Amniotic epithelial cell (primary cell): ENCODE data around the gene CFAP97.
"Not testable (repeated sequence)": the region's sequence is repeated elsewhere in the genome, so short reads cannot be mapped to it uniquely, and the experiment has no call there.

Experiments
- DNase-seq: peaks from one replicate; pipeline ENCODE4 v3.0.0-alpha.2; 2010; ENCODE audit warnings: low read depth

The CFAP97 gene

DNA sequence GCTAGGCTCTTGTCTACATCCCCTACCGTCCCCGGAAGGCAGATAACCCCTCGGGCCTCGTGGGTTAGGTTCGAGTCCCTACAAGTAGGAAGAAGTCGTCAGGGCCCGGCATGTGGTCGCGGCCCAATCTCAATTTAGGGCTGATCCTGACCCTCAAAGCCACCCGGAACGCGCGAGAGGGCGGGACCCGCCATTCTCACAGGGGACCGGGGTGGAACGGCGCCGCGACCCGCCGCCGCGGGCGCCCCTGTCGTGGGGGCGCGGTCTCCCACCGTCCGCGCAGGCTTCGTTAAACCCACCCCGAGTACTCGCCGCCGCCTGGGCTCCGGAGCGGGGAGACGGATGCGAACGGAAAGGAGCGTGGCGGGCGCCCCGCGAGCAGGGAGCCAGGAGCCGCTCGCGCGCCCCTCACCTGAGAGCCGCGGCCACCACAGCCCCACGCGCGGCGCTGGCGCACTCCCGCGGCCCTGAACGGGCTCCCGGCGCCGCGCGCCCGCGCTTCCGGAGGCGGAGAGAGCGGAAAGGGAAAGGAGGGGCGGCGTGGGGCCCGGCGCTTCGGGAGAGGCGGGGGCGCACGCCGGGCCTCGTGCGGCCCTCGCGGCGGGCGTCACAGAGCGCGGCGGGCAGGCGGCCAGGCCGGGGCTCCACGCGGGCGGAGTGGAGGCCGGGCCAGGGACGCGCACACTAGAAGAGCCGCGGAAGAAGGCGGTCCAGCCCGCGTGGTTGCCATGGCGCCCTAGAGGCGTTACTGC is at the start of gene CFAP97:
Gene CFAP97 (minus strand): TSS at position 515 of the 752 bp plus-strand sequence. CDS start 12,804 bp downstream, outside the sequence.
- peak; percentile 88 for DNase-seq

DNA sequence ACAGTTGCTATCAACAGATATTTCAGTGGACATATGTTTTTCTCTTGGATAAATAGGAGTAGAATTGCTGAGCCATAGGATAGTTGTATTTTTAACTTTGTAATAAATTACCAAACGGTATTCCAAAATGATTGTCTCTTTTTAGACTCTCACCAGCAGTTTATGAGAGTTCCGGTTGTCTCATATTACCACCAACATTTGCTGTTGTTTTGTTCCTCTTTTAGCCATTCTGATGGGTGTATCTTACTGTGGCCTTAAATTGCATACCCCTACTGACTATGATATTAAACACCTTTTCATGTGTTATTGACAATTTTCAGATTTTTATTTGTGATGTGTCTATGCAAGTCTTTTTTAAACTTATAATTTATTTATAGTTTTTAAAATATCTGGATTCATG is 45.3 kb upstream of the CFAP97 start:
- no peak for DNase-seq

DNA sequence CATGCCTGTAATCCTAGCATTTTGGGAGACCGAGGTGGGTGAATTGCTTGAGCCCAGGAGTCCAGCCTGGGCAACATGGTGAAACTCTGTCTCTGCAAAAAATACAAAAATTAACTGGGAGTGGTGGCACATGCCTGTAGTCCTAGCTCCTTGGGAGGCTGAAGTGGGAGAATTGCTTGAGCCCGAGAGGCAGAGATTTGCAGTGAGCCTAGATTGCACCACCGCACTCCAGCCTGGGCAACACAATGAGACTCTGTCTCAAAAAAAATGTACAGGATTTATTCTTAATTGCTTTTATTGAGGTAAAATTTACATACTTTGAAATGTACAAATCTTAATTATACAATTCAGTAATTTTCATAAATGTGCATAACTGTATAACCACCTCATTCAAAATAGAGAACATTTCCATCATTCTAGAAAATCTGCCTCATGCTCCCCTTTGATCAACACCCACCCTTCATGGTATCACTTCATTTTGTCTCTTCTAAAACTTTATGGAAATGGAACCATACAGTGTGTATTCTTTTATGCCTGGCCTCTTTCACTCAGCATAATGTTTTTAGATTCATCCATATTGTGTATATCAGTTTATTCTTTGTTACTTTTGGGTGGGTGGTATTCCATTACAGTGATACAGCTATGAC is 44.7 kb upstream of the CFAP97 start:
- no peak for DNase-seq

DNA sequence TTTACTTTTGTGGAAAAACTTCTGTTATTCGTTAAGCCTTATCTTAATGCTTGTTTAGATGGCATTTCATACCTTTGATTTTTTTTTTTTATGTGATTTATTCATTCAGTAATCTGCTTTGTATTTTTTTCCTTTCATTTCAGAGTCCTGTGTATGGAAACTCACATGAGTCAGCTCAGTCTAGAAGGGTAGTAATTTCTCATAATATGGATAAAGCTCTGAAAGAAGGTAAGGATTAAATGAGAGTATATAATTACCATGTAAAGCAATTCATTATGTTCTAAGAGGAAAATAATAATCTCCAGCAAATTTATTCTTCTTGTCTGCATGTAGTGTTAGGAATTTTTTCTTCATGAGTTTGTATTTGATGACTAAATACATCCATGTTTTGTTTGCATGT is 43.4 kb upstream of the CFAP97 start:
- DNase-seq: peak; percentile 49

DNA sequence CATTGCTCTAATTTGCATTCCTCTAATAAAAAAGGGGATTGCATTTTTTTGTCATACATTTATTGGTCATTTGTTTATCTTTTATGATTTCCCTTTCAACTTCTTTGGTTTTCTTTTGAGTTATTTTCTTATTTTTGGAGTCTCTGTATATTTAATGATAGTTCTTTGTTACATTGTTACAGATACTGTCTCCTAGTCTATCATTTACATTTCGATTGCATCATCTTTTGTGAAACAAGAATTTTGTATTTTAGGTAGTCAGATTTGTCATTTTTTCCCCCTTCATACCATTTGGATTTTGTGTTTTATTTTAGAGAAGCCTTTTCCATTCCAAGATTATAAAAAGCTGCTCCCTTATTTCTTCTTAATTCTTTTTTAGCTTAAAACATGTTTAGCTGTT is 42.7 kb upstream of the CFAP97 start:
- DNase-seq: no peak

DNA sequence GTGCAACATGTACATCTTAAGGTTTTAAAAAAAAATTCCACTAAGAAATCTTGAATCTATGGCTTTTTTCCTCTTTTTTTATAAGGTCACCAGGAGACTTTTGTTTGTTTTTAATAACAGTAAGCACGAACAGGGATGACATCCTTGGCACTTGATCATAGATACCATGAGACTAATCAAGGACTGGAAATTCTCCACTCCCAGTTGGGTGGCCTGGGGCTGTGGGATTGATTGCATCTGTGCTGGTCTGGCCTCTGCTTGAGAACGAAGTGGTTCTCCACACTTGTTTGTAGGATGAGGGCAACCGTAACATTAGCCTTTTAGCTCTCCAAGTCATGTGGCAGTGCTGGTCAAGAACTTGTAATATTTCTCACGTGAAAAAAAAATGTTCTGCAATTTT is 41.0 kb upstream of the CFAP97 start:
- DNase-seq: no peak

DNA sequence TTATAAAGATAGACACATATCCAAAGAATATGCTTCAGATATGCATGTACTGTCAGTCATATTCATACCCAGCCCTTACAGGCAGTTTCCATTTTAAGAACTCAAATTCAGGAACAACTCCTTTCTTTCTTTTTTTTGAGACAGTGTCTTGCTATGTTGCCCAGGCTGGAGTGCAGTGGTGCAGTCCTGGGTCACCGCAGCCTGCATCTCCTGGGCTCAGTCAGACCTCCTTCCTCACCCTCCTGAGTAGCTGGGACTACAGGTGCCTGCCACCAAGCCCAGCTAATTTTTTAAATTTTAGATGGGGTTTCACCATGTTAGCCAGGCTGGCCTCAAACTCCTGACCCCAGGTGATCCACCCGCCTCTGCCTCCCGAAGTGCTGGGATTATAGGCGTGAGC is 40.1 kb upstream of the CFAP97 start:
- DNase-seq: no peak

DNA sequence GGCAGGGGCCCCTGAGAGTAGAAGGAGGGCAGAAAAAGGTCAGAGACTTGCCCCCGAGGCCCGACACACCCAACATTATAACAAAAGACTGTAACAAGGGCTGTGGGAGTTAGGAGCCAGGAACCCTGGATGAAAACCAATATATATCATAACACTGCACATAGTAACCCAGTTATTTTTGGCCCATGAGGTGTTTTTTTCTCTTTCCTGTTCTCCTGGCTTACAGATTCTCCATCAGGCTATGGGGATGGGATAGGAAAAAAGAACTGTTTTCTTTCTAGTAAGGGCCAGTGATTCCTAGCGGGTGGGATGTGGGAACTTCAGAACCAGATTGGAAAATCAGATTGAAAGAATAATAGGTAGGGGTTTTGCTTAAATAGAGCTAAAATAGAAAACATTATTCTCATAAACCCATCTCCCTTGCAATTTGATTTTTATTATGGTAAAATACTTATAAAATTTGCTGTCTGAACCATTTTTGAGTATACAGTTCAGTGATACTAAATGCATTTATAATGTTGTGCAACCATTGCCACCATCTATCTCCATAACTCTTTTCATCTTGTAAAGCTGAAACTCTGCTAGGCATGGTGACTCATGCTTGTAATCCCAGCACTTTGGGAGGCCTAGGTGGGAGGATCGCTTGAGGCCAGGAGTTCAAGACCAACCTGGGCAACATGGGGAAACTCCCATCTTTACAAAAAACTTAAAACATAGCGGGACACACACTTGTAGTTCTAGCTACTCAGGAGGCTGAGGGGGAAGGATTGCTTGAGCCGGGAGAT is 39.1 kb upstream of the CFAP97 start:
- DNase-seq: peak; percentile 73

DNA sequence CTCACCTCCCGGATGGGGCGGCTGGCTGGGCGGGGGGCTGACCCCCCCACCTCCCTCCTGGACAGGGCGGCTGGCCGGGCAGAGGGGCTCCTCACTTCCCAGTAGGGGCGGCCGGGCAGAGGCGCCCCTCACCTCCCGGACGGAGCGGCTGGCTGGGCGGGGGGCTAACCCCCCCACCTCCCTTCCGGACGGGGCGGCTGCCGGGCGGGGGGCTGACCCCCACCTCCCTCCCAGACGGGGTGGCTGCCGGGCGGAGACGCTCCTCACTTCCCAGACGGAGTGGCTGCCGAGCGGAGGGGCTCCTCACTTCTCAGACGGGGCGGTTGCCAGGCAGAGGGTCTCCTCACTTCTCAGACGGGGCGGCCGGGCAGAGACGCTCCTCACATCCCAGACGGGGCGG is 36.7 kb upstream of the CFAP97 start:
- not testable (repeated sequence) for DNase-seq

DNA sequence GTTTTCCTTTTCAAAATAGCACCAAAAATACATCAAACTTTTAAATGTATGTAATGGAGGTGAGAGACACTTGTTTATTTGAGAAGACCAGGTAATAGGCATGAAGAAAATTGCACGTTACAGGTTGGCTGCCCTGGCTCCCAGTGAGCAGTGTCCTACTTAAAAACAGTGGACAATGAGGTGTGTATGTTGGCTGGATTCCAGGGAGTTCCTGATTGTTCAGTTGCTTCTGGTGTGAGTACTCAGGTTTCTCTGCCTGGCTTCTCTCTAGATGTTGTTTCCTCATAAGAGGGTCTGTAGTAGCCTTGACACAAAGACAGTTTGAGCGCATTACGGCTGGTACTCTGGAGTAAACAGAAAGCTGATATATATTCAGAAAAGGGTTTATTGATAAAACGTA is 35.0 kb upstream of the CFAP97 start:
- no peak for DNase-seq

DNA sequence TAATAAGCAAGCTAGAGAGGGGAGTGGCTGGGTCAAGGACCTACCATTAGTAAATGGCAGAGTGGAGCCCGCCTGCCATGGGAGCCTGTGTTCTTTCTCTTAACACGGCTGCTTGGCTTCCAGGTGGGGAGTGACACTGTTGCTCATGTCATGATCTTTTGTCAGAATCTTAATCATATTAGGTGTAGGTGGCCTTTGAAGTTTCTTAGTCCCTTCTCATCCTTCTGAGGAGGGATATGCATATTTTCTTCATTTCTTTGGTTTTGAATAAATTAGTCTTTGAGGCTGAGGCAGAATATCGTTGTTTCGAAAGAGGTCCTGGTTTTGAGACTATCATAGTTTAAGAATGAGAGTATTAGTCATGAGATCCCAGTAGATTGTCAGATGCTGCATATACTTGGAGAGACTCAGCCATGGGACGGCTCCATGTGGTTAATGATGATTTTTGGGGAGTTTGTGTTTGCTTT is 34.4 kb upstream of the CFAP97 start:
- DNase-seq: peak; percentile 83

DNA sequence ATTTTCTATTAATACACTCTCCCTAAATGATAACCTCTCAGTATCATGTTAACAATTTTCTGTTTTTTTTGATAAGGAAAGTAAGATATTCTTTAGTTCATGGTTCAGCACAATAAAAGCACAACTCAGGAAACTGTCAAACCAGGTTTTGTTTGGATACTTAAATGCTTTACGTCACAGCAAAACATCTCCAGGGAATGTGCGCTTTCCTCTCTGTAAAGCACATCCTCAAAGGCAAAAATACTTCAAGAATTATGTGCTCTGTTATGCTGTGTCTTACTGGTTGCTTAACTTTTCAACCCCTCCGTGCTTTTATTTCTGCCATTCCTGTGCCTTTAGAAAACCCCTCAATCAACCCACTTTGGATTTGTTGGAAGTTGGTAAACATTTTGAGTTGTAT is 33.4 kb upstream of the CFAP97 start:
- DNase-seq: peak; percentile 77

DNA sequence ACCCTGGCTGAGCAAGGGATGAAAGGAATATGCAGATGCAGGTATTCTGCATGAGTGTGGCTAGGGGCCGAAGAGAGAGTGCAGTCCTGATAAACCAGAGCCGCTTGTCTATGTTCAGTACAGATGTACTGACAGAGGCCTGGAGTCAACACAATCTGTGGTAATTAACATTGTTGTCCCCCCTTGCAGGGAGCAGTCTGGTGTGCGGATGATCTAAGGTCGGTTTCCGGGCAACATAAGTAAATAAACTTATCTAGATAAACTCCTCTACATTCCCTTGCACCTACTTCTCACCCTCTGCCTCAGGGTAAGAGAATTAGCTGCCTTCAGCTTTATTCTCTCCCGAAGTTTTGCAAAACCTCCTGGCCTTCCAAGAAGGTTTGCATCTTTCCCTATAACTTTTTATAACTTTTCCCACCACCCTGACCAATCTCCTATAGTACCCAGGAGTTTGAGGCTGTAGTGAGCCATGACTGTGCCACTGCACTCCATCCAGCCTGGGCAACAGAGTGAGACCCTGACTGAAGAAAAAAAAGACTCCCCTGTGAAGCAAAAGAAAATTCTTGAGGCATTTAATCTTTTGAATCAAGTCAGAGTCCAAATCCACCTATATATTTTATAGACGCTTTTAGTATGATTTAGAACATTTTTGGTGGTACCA is 32.2 kb upstream of the CFAP97 start:
- DNase-seq: peak; percentile 95

DNA sequence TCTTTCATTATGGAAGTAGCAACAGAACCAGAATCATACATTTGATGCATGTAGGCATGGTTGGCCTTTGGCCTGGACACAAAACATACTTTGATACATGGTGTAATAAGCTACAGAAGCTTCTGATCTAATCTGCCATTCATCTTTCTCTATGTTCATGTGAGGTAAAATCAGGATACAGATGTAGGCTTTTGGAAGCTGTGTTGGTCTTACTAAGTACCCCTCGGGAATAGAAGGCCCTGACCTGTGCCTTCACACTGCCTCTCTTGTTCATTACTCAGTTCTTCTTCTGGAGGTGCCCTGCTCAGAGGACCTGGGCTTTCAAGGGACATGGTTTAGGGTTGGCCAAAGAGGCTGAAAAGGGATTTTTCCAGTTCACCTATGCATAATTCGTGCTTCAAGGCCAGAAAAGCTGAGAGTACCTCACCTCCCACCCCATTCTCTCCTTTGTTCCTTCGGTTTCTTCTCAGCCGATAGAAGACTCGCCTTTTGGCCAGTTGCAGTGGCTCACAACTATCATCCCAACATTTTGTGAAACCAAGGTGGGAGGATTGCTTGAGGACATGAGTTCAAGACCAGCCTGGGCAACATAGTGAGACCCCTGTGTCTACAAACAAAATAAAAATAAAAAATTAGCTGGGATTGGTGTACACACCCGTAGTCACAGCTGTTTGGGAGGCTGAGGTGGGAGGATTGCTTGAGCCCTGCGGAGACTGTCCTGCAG is 31.5 kb upstream of the CFAP97 start:
- DNase-seq: no peak

DNA sequence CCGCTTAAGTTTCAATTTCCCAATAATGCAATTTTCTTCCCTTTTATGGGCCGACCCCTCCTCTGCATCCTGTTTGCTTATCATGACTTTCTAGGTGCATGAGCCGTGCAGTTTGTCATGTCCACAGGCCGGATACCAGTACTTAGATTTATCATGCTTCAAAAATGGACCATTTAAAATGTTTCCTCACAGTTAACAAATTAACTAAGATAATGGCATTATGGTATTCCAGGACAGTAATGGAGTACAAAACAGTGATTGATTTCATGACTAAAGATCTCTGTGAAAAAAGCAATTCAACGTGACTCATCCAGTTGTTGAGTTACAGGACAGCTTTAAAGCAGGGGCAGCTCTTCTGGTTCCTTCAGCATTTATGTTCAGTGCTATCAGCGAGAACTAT is 28.6 kb upstream of the CFAP97 start:
- DNase-seq: peak; percentile 81

DNA sequence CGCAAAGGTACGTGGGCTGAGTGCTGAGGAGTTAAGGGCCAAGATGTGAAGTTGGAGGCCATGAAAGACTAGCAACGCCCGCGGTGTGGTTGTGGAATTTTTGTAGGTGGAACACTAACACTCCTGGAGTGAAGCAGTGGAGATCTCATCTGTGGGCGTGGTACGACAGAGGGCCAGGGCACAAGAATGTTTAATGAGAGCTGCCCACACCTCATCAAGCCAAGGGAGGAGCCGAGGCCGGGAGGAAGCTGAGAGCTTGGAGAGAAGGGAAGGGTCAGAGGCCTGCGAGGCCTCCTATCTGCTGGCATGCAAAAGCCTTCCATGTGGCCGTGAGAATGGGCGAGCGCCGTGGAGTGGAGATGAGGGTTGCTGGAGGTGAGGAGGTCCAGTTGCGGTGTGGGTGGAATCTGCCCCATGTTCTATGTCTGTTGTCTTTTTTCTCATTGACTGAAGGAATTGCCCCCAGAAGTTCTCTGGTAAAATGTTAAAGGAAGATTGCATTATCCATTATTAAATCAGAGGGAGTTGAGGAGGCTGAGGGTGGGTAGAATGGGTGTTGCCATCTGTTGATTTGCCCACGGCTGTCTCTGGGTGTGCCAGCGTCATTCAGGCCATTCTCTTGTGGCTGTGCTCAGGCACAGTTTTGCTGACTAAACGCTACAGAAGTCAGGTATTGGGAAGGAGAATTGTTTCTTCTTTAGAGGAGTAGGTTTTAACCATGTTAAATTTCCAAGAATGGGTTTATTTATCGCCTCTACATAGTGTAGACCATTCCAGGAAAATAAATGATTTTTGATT is 25.4 kb upstream of the CFAP97 start:
- DNase-seq: no peak

DNA sequence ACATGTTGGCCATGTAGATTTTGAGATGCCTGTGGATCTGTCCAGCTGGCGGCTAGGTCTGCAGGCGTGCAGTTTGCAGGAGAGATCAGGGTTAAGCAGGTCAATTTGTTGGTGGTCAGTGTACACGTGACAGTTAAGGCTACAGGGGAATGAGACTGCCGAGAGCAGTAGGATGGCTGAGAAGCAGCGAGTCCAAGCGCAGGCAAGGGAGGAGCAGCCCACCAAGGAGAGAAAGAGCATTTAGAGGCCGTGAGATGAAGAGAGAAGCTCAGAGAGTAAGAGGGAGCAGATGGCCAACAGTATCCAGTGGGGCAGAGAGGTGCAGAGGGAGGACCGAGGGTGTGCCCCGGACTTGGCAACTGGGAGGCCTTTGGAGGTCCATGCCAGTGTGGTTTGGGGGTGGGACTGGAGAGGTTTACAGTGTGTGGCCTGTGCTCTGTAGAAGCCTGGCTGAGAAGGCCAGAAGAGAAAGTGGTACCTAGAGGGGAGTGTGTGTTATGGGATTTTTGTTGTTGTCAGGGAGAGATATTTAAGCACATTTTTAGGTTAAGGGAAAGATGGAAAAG is 24.0 kb upstream of the CFAP97 start:
- no peak for DNase-seq

DNA sequence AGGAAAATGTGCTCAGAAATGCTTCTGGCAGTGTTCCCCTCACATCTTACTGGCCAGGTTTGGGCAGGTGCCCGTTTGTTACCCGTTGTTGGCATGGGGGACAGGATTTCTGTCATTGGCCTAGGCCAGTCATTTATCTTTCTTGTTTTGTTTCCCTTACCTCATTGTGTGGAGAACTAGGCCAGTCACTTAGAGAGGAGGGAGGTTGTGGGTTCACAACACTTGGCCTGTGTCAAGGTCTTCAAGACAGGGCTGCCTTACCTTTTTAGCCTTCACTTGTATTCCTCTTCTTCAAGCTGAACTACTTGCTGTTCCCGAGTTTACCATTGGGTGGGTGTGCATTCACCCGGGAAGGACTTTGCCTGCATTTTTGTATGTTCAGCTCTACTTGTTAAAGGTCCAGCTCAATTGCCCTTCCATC is 23.3 kb upstream of the CFAP97 start:
- peak; percentile 37 for DNase-seq

DNA sequence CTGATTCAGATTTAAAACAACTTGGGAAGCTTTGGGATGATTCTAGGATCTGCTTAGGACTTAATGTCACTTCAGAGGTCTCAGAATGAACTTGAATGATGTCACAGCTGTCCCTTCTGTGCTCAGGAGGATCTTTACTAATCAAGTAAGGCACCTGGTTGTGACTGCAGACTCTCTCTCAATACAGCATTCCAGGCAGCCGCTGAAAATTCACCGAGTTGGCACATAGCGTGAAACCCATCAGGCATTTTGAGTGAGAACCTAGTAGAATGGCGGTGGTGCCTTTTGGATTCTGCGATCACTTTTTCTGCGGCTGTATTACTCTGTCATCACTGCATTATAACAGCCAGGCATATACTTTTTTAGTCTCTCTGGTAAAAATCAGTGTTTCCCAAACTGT is 22.1 kb upstream of the CFAP97 start:
- no peak for DNase-seq

DNA sequence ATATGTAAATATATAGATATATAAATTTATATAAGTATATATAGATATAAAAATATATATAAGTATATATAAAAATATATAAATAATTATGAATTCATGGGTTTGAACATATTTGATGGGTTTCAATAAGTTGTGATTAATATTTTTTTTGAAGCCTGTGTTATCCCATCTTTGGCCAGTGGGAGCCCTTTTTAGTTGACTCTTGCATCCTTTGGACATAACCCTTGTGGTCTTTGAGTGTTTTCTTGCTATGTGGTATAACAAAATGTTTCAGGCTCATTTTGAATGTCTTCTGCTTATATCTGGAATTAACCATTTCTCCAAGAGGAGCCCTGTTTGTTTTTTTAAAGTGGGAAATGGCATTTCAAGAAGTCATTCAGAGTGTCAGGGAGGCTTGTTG is 20.8 kb upstream of the CFAP97 start:
- no peak for DNase-seq
